Naive thymus-derived CD8-positive, alpha-beta T cell (primary cell): ENCODE measurements around the gene UNC93A. TPM values are rescaled to one million over a fixed set of nuclear protein-coding genes. Genes with fewer than 3 reads are reported as not detected.

Experiments used
- ATAC-seq, 2 donors: fragments of 150-1000 bp; cut with Tn5 transposase in 1 of 2; sonication (Bioruptor Pico), chemical (Tn5 transposase) in 1 of 2; 1 replicate in 1 of 2; 2 replicates in 1 of 2; pipeline ENCODE4 v1.10.0; 2021; ENCODE audit warnings: mild to moderate bottlenecking in 2 of 2, moderate library complexity in 2 of 2
- POLR2A ChIA-PET: fragments of 350-600 bp; sonication (Branson Sonifier 250); formaldehyde crosslinking; loops from one replicate; lab custom pipeline; 2021; ENCODE audit warnings: antibody characterized with exemption; lab: Charles Lee
- DNase-seq, 10 donors: peaks; one replicate each; pipeline versions ENCODE4 v3.0.0 to v3.0.0-alpha.2; 2020 to 2022
- H3K27ac Mint-ChIP-seq, 10 donors: one replicate each; pipeline ENCODE4 v1.8.0; 2020 to 2022; ENCODE audit warnings: mild to moderate bottlenecking in 10 of 10, mixed read lengths in 10 of 10, moderate library complexity in 4 of 10, inconsistent platforms in 1 of 10
- H3K27me3 Mint-ChIP-seq, 5 donors: one replicate each; pipeline ENCODE4 v1.8.0; 2021 to 2022; ENCODE audit warnings: mixed read lengths in 5 of 5
- H3K36me3 Mint-ChIP-seq, 3 donors: one replicate each; pipeline ENCODE4 v1.8.0; 2020 to 2022; ENCODE audit warnings: mixed read lengths in 3 of 3, mild to moderate bottlenecking in 2 of 3, inconsistent platforms in 1 of 3
- H3K4me1 Mint-ChIP-seq, 4 donors: one replicate each; pipeline ENCODE4 v1.8.0; 2021 to 2022; ENCODE audit warnings: mixed read lengths in 4 of 4
- H3K4me3 Mint-ChIP-seq, 10 donors: one replicate each; pipeline ENCODE4 v1.8.0; 2020 to 2022; ENCODE audit warnings: mild to moderate bottlenecking in 10 of 10, mixed read lengths in 10 of 10, moderate library complexity in 6 of 10, inconsistent platforms in 1 of 10
- H3K9me3 Mint-ChIP-seq, 9 donors: one replicate each; pipeline ENCODE4 v1.8.0; 2020 to 2022; ENCODE audit warnings: mixed read lengths in 9 of 9, mild to moderate bottlenecking in 3 of 9, inconsistent platforms in 1 of 9, moderate library complexity in 1 of 9
- polyA plus RNA-seq, 3 donors: library from polyadenylated mRNA; unstranded; fragments of 300-500 nt; fragmentation: Illumina TruSeq; gene quantifications; one replicate each; pipeline ENCODE4 v1.2.3, GENCODE V29; 2021
- total RNA-seq, 8 experiments: library from RNA in 2 of 8; stranded (reverse) in 2 of 8; gene quantifications; one replicate each; pipeline ENCODE4 v1.2.3 and lab custom pipeline; 2021 to 2026

The UNC93A gene
- total and polyA plus RNA-seq, 5 experiments from 2014 or later: not detected

DNA sequence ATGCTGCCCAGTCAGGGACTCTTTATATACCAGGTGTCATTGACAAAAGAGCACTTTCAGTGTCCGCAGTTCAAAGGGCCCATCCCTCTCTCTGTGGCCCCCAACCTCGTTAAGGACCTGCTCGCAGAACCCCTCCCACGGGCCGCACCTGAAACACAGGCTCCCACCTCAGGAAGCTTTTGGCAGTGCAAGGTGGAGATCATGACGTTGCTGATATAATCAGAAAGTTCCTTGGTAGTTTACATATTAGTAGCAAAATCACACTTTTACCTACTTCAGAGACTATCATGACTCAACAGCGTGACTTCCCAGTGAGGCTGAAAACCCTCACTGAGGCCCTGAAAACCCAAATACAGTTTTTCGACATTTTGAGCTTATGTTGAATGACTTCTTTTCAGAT, 37.9 kb downstream of the UNC93A start:
- DNase-seq (no peak), ATAC-seq (no peak)
- Mint-ChIP-seq H3K27ac (no peak overlapping the region), H3K9me3 (peaks cover 0 to 2% (median 0%) of the 10 kb centered on the region in 9 donors), H3K4me3 (no peak overlapping the region), H3K27me3 (peaks cover 0 to 12% (median 9%) of the 10 kb centered on the region in 5 donors), H3K4me1 (no peaks in the 10 kb centered on the region), H3K36me3 (no peaks in the 10 kb centered on the region)
- POLR2A ChIA-PET: no interaction called here

DNA sequence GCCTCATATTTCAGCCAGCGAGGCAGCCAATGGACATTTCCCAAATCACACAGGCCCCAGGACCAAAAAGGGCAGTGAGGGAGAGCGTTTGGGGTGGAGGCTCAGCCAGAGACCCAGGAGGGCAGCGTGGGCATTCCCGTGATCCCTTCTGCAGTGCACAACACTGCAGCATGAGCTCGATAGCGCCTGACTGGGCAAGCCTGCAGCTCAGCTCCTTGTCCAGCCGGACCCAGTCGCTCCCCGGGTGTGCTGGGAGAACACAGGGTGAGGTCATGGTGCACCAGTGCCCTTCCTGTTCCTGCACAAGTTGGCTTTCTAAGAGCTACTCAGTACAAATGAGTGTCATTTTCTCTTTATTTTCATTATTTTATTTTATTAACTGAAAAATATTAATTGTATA, 39.6 kb downstream of the UNC93A start:
- DNase-seq: no peak
- no peak overlapping the region for H3K4me3 Mint-ChIP-seq
- ATAC-seq: no peak
- H3K36me3 Mint-ChIP-seq: no peaks in the 10 kb centered on the region
- H3K9me3 Mint-ChIP-seq: peaks cover 0 to 4% (median 0%) of the 10 kb centered on the region in 9 donors
- POLR2A ChIA-PET: no interaction called here
- H3K27me3 Mint-ChIP-seq: peaks cover 0 to 11% (median 3%) of the 10 kb centered on the region in 5 donors
- H3K4me1 Mint-ChIP-seq: no peaks in the 10 kb centered on the region
- H3K27ac Mint-ChIP-seq: no peak overlapping the region

DNA sequence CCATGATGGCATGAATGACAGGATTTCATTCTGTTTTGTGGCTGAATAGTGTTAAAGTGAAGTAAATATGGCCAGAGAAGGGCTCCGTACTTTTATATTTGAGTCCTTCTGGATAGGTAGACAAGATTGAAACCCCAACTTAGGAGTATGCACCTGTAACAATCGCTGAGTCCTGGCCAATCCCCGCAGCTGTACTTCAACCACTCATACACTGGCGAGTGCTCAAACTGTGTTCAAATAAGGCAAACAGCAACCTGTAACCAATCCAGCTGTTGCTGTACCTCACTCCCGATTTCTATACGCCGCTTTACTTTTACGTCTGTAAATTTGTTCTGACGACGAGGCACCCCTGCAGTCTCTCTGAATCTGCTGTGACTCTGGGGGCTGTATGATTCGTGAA, 40.5 kb downstream of the UNC93A start:
- Mint-ChIP-seq H3K4me3 (no peak overlapping the region), H3K27me3 (peaks cover 0 to 11% (median 3%) of the 10 kb centered on the region in 5 donors), H3K9me3 (peaks cover 0 to 4% (median 0%) of the 10 kb centered on the region in 9 donors), H3K36me3 (no peaks in the 10 kb centered on the region), H3K4me1 (no peaks in the 10 kb centered on the region), H3K27ac (no peak overlapping the region)
- POLR2A ChIA-PET: no interaction called here
- ATAC-seq: no peak
- DNase-seq: no peak

DNA sequence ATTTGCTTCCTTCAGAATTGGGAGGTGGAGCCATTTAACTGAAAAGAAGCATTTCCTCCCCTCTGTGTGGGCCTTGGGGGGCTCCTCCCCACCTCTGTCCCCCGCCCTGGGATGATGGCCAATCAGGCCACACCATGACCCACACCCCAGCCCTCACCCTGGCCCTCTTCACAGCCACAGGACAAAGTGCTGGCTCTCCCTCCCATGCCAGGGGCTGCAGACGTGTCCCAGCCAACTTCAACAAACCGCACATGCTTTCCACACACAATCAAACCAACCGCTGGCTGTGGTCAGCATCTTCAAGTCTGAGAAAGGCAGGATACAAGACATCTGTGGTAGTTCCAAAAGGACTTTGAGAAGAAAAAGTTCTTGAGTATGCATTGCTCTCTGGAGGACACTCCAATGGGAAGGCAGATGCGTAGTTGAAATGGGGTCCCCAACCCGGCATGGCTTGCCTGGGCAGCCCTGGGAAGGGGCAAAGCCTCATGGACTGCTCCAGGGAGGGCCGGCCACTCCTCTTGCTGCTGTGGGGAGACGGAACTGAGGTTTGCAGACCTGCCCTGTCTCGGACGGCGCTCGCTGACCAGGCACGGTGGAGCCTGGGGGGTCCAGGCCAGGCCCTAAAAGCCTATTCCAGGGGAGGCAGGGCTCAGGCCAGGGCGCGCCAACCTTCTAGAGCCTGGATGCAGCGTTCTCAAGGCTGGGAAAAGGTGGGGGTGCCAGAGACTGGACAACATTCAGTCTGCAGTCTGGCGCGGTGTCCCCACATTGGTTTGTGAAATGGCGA, 45.9 kb downstream of the UNC93A start:
- no peak for DNase-seq
- Mint-ChIP-seq H3K27ac (no peak overlapping the region), H3K27me3 (peaks cover 0 to 11% (median 6%) of the 10 kb centered on the region in 5 donors), H3K36me3 (peaks cover 0 to 7% (median 2%) of the 10 kb centered on the region in 3 donors), H3K9me3 (peaks cover 0 to 7% (median 0%) of the 10 kb centered on the region in 9 donors), H3K4me3 (no peak overlapping the region), H3K4me1 (peaks cover 0 to 5% (median 0%) of the 10 kb centered on the region in 4 donors)
- ATAC-seq: no peak
- POLR2A ChIA-PET: no interaction called here

DNA sequence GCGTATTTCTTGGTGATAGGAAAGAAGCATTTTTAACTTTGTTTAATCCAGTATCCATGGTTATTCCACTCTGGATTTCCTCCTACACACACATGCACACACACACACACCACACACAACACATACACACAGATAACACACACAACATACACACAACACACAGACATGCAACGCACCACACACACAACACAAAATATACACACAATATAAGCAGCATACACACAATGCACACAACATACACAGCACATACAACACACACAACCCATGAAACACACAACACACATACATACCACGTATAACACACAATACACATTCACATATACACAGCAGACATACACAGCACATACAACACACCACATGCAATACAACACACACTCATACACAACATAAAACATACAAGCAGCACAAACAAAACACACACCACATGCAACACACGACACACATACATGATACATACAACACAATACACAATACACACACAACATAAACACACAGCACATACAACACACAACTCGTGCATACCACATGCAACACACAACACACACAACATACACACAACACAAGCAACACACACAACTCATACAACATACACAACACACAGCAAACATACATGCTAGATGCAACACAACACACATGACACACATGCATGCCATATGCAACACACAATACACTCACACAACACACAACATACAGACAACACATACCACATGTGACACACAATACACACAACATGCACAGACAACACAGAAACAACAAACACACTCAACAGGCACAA, 46.7 kb downstream of the UNC93A start:
- Mint-ChIP-seq H3K27me3 (peaks cover 0 to 11% (median 6%) of the 10 kb centered on the region in 5 donors), H3K27ac (no peak overlapping the region), H3K9me3 (peaks cover 0 to 7% (median 0%) of the 10 kb centered on the region in 9 donors), H3K36me3 (peaks cover 0 to 7% (median 2%) of the 10 kb centered on the region in 3 donors), H3K4me1 (peaks cover 0 to 5% (median 0%) of the 10 kb centered on the region in 4 donors), H3K4me3 (no peak overlapping the region)
- no peak for DNase-seq
- no peak for ATAC-seq
- POLR2A ChIA-PET: no interaction called here

DNA sequence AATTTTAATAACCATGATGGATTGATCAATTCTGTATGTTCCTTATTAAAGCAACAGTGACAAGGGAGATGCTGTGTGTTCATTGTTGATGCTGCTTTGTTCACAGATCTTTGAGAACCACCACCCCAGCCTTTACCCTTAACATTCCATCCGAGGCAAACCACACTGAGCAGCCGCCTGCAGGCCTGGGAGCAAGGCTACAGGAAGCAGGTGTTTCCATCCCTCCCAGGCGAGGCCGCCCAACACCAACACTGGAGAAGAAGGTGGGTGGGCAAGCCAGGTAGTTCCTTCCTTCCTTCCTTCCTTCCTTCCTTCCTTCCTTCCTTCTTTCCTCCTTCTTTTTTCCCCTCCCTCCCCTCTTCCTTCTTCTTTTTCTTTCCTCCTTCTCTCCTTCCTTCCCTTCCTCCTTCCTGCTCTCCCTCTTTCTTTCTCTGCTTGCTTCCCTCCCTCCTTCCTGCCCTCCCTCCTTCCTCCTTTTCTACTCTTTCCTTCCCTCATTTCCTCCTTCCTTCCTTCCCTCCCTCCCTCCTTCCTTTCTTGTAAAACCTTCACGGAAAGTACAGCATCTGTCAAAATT, 47.5 kb downstream of the UNC93A start:
- Mint-ChIP-seq H3K27ac (no peak overlapping the region), H3K27me3 (peaks cover 0 to 11% (median 6%) of the 10 kb centered on the region in 5 donors), H3K4me3 (no peak overlapping the region), H3K4me1 (peaks cover 0 to 5% (median 0%) of the 10 kb centered on the region in 4 donors), H3K36me3 (peaks cover 0 to 7% (median 2%) of the 10 kb centered on the region in 3 donors), H3K9me3 (peaks cover 0 to 7% (median 0%) of the 10 kb centered on the region in 9 donors)
- POLR2A ChIA-PET: no interaction called here
- DNase-seq (no peak), ATAC-seq (no peak)

DNA sequence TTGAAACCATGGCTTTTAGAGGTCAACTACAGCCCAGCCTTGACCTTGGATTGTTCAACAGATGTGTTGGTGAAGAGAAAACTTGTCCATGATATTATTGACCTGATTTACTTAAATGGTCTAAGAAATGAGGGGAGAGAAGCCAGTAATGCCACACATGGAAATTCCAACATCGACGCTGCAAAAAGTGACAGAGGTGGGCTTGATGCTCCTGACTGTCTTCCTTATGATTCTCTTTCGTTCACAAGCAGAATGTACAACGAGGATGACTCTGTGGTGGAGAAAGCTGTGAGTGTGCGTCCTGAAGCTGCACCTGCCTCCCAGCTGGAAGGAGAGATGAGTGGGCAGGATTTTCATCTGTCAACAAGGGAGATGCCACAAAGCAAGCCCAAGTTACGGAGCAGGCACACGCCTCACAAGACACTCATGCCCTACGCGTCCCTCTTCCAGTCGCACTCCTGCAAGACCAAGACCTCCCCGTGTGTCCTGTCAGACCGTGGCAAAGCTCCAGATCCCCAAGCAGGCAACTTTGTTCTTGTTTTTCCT, 50.0 kb downstream of the UNC93A start:
- peaks cover 0 to 7% (median 2%) of the 10 kb centered on the region in 3 donors for H3K36me3 Mint-ChIP-seq
- ATAC-seq: no peak
- no peak for DNase-seq
- H3K27me3 Mint-ChIP-seq: peaks cover 0 to 11% (median 4%) of the 10 kb centered on the region in 5 donors
- peaks cover 0 to 5% (median 0%) of the 10 kb centered on the region in 4 donors for H3K4me1 Mint-ChIP-seq
- no peak overlapping the region for H3K4me3 Mint-ChIP-seq
- H3K27ac Mint-ChIP-seq: no peak overlapping the region
- POLR2A ChIA-PET: no interaction called here
- H3K9me3 Mint-ChIP-seq: peaks cover 0 to 7% (median 0%) of the 10 kb centered on the region in 9 donors

DNA sequence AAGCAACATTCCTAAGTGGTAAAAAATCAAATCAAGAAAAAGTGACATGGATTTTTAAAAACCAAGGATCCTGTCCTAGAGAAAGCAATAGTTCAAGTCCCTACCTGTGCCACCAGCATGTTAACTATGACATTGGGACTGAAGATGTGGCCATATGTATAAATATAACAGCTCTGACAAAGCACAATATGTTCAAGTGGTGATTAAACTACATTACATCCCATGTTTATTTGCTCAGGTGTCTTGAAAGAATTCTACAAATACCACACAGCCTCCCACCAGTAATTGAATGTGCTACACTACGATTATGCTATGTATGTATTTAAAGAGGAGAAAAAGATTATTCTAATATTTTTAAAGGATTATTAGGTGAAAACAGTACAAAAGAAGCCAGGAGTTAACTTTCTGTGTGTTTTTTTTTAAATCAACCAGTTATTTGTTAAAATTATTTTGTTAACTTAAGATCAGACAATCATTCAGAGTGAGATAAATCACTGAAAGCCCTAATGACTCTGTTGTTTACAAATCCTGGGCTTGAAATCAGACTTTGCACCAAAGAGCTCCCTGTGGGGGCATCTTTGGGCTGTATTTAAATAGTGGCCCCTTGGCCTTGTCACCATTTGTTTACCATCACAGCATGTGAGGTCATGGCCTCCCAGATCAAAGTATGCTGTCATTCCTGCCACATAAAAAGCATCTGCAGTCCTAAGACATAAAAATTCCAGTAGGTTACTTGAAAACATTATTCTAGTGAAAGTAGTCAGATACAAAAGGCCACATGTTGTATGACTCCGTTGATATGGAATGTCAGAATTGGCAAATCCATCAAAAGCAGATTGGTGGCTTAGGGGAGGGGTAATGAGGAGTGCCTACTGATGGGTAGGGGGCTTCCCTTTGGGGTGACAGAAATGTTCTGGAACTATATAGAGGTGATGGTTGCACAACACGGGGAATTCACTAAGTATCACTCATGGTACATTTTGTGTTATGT, 50.8 kb downstream of the UNC93A start:
- peaks cover 0 to 7% (median under 1%) of the 10 kb centered on the region in 3 donors for H3K36me3 Mint-ChIP-seq
- DNase-seq (no peak), ATAC-seq (no peak)
- POLR2A ChIA-PET: no interaction called here
- H3K9me3 Mint-ChIP-seq: peaks cover 0 to 7% (median 0%) of the 10 kb centered on the region in 9 donors
- no peak overlapping the region for H3K4me3 Mint-ChIP-seq
- no peak overlapping the region for H3K27ac Mint-ChIP-seq
- H3K4me1 Mint-ChIP-seq: peaks cover 0 to 2% (median 0%) of the 10 kb centered on the region in 4 donors
- peaks cover 0 to 11% (median 4%) of the 10 kb centered on the region in 5 donors for H3K27me3 Mint-ChIP-seq

DNA sequence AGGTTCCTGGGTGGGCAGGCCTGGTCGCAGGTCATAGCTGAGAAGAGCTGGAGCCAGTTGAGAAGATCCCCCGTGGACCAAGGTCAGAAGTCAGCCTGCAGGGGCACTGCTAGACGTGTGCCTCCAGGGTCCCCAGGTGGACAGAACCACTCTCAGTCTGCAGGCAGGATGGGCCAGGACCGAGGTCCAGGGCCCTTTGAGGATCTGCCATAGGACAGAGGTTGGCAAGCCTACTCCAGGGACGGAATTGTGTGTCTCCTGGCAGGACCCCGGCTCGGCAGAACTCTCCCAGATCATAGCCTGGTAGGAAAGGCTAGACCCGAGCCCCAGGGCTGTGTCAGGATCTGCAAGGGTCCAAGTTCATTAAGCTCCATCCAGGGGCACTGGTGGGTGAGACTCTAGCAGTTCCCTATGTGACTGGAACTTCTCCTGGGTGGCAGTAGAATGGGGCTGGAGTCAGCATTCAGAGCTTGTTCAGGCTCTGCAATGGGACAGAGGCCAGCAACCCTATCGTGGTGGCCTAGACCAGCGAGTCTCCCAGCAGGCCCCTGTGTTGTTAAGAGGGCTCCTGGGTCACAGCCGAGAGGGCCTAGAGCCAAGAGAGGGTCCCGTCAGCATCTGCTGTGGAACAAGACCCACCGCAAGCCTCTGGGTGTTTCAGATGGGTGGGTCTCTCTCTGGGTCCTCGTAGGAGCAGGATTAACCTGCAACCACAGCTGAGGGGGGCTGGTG, 51.9 kb downstream of the UNC93A start:
- H3K27ac Mint-ChIP-seq: no peak overlapping the region
- ATAC-seq (no peak), DNase-seq (no peak)
- no peak overlapping the region for H3K4me3 Mint-ChIP-seq
- peaks cover 0 to 11% (median 0%) of the 10 kb centered on the region in 5 donors for H3K27me3 Mint-ChIP-seq
- POLR2A ChIA-PET: no interaction called here
- H3K4me1 Mint-ChIP-seq: peaks cover 0 to 2% (median 0%) of the 10 kb centered on the region in 4 donors
- peaks cover 0 to 7% (median 0%) of the 10 kb centered on the region in 9 donors for H3K9me3 Mint-ChIP-seq
- H3K36me3 Mint-ChIP-seq: peaks cover 0 to 7% (median 0%) of the 10 kb centered on the region in 3 donors

DNA sequence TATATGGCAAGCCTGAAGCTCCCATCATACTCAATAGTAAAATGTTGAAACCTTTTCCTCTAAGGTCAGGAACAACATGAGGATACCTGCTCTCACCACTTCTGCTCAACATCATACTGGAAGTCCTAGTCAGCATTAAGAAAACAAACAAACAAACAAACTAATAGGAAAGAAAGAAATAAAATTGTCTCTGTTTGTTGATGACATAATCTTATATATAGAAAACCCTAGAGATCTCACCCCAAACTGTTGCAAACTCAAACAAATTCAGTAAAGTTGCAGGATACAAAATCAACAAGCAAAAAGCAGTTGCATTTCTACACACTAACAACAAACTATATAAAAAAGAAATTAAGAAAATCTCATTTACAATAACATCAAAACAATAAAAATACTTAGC, 54.2 kb downstream of the UNC93A start:
- ATAC-seq (no peak), DNase-seq (no peak)
- peaks cover 0 to 13% (median 0%) of the 10 kb centered on the region in 5 donors for H3K27me3 Mint-ChIP-seq
- POLR2A ChIA-PET: no interaction called here
- H3K36me3 Mint-ChIP-seq: peaks cover 0 to 7% (median 0%) of the 10 kb centered on the region in 3 donors
- H3K4me1 Mint-ChIP-seq: peaks cover 5 to 11% (median 8%) of the 10 kb centered on the region in 4 donors
- no peak overlapping the region for H3K27ac Mint-ChIP-seq
- no peak overlapping the region for H3K4me3 Mint-ChIP-seq
- H3K9me3 Mint-ChIP-seq: no peaks in the 10 kb centered on the region

DNA sequence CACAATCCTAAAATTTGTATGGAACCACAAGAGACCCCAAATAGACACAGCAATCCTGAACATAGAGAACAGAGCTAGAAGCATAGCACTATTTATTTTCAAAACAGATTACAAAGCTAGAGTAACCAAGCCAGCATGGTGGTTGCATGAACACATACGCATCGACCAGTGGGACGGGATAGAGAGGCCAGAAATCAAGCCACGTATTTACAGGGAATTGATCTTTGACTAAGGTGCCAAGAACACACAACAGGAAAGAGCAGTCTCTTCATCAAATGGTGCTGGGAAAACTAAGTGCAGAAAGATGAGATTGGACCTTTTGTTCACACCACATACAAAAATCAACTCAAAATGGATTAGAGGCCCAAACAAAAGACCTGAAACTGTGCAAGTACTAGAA, 54.8 kb downstream of the UNC93A start:
- no peak overlapping the region for H3K27ac Mint-ChIP-seq

More for the DNA sequence above, 54.8 kb downstream of the UNC93A start:
- ATAC-seq: no peak
- no peak for DNase-seq
- POLR2A ChIA-PET: no interaction called here
- Mint-ChIP-seq H3K4me3 (no peak overlapping the region), H3K4me1 (peaks cover 5 to 14% (median 10%) of the 10 kb centered on the region in 4 donors), H3K36me3 (peaks cover 0 to 4% (median 0%) of the 10 kb centered on the region in 3 donors), H3K9me3 (no peaks in the 10 kb centered on the region), H3K27me3 (peaks cover 0 to 7% (median 0%) of the 10 kb centered on the region in 5 donors)
